Astrocyte of the spinal cord (primary cell): ENCODE measurements around the gene WDR62.

Experiments used
- DNase-seq: peaks from one replicate; pipeline ENCODE4 v3.0.0; 2011; ENCODE audit warnings: low read depth, low spot score
- H3K4me3 ChIP-seq: 2 replicates; pipeline ENCODE4 v1.5.1; 2011; ENCODE audit warnings: low read depth, mild to moderate bottlenecking, low read length, moderate library complexity
- in situ Hi-C: cut with HindIII; loops from 2 replicates; pipeline ENCODE4 v1.10.0; 2017; ENCODE audit warnings: low sequenced_read_pairs
- TF ChIP-seq, protein P1 (sequence below): IDR thresholded peaks from 2 replicates; pipeline ENCODE4 v1.5.1; 2012; ENCODE audit warnings: low read depth, mild to moderate bottlenecking, low read length, inconsistent platforms

WDR62 gene

DNA sequence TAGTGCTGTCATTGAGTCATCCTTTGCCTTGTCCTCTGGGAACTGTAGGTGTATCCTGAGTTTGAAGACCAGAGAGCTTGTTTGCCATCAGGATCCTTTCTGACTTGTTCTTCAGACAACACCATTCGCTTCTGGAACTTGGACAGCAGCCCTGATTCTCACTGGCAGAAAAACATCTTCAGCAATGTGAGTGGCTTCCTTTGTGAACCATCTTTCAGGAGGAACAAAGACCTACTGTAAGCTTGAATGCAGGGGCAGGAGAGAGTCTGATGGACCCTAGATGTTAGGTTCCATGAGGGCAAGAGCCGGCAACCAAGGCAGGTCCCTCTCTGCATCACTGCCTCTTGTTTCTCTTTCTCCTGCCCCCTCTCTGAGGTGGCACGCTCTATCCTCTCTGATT, 26.7 kb downstream of the WDR62 start:
- TF ChIP-seq, protein P1, sequence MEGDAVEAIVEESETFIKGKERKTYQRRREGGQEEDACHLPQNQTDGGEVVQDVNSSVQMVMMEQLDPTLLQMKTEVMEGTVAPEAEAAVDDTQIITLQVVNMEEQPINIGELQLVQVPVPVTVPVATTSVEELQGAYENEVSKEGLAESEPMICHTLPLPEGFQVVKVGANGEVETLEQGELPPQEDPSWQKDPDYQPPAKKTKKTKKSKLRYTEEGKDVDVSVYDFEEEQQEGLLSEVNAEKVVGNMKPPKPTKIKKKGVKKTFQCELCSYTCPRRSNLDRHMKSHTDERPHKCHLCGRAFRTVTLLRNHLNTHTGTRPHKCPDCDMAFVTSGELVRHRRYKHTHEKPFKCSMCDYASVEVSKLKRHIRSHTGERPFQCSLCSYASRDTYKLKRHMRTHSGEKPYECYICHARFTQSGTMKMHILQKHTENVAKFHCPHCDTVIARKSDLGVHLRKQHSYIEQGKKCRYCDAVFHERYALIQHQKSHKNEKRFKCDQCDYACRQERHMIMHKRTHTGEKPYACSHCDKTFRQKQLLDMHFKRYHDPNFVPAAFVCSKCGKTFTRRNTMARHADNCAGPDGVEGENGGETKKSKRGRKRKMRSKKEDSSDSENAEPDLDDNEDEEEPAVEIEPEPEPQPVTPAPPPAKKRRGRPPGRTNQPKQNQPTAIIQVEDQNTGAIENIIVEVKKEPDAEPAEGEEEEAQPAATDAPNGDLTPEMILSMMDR, result no peak
- no peak overlapping the region for H3K4me3 ChIP-seq
- DNase-seq, result no peak
- in situ Hi-C loops, result no loop called here

DNA sequence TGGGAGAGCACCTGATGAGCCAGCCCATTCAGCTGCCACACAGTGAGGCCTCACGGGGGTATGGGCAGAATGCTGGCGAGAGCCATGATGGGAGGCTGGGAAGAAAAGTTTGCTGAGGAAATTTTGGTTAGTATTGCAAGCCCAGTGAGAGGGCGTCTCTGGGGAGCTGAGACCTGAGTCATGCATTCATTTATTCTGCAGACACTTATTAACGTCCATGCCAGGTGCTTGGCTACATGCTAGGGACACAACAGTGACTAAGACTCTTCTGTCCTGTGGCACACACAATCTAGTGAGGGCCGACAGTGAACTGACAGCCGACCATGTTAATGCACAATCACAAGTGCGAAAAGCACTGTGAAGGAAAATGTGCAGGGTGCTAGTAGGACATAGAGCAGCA, 27.2 kb downstream of the WDR62 start:
- in situ Hi-C loops, result no loop called here

DNA sequence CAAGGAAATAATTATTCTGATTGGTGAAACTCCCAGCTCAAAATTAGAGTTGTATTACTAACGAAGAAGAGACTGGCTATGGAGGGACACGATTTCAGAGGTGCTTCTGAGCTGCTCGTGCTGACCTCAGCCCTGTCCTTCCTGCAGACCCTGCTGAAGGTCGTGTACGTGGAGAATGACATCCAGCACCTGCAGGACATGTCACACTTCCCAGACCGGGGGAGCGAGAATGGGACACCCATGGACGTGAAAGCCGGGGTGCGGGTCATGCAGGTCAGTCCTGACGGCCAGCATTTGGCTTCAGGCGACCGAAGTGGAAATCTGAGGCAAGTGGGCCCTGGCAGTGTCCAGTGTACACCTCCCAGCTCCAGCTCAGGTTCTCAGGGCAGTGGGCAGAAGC, 28.2 kb downstream of the WDR62 start:
- TF ChIP-seq, protein P1, result no peak
- no peak for DNase-seq
- in situ Hi-C loops, result no loop called here
- H3K4me3 ChIP-seq, result no peak overlapping the region

More for the DNA sequence above, 27.2 kb downstream of the WDR62 start:
- no peak for DNase-seq
- TF ChIP-seq, protein P1, result no peak
- no peak overlapping the region for H3K4me3 ChIP-seq

DNA sequence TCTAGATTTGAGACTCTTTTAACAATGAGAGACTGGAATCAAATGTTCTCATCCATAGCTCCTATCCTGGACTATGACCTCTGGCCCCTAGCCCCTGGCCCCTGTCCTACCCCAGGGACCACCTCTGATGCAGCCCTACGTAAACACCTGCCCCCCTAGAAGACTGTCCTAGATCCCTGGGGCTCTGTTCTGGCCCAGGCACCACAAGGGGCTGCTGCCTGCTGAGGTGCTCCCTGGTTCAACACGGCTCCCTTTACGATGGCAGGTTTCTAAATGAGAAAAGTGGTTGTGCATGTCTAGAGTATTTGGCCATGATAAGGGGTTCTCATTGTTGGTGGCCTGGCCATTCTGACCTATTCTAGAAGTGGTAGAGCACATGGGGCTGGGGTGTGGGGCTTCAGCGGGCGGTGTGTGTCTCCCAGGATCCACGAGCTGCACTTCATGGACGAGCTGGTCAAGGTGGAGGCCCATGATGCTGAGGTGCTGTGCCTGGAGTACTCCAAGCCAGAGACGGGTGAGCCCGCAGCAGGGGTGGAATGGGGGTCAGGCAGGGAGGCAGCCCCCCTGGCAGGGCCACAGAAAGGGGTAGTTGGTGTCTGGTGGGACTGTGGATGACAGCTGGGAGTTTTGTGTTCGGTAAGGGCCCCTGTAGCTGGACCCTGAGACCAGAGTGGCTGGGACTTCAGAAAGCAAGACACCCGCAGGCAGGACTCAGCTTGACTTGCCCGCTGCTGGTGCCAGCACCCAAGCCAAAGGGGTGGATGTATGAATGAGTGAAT, 29.7 kb downstream of the WDR62 start:
- no peak for DNase-seq
- no peak overlapping the region for H3K4me3 ChIP-seq
- in situ Hi-C loops, result no loop called here
- TF ChIP-seq, protein P1, result no peak

DNA sequence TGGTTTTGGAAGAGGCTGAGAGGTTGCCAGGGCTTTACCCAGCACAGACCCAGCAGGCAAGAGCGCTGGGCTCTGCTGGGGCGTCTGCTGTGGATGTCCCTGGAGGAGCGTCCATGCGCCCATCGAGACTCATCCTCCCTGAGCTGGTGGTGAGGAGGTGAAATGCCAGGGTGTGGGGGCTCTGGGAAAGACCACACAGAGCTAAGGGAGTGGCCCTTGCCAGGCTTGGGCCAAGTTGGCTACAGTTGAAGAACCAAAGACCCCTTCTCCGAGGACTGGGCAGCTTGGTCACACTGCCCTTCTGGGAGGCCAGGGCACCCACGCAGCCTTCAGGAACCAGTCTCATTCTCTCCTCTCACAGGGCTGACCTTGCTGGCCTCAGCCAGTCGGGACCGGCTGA, 31.6 kb downstream of the WDR62 start:
- DNase-seq, result no peak
- H3K4me3 ChIP-seq, result no peak overlapping the region
- TF ChIP-seq, protein P1, result no peak
- in situ Hi-C loops, result no loop called here

DNA sequence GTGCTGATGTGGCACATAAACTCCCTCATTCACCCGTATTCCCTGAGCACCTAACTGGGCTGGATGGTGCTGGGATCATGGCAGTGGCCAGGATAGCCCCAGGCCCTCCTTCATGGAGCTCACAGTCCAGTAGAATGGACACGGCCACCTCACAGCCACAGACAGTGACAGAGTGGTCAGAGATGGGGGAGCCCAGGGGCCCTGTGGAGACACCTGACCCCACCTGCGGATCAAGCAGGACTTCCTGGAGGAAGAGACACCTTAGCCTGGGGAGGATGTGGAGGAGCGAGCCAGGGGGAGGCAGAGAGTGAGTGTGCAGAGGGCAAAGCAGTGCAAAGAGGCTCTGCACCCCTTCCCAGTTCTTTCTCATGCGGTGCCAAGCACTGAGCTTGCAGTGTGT, 35.1 kb downstream of the WDR62 start:
- DNase-seq, result no peak

More for the DNA sequence above, 35.1 kb downstream of the WDR62 start:
- in situ Hi-C loops, result no loop called here
- H3K4me3 ChIP-seq, result no peak overlapping the region
- TF ChIP-seq, protein P1, result no peak
